ENCODE data around the gene ERCC8.

ERCC8 gene

GRCh38 chr5:60888359-60889061, 56.4 kb downstream of the ERCC8 start:
- peaks cover 9% of the 10 kb centered on the region; the same call in 1 of the 2 replicates for H3K36me3 ChIP-seq (ENCODE audit: insufficient read depth, low read length)
- H3K27me3 ChIP-seq (ENCODE audit: insufficient read depth, low read length, poor library complexity): no peaks in the 10 kb centered on the region
- H4K20me1 ChIP-seq (ENCODE audit: insufficient read depth, low read length): no peaks in the 10 kb centered on the region
- H3K27ac ChIP-seq (ENCODE audit: low read length): no peak overlapping the region
- H3K9me3 ChIP-seq (ENCODE audit: insufficient read depth, low read length, severe bottlenecking): no peaks in the 10 kb centered on the region
- no peak overlapping the region for H3K4me3 ChIP-seq (ENCODE audit: low read depth in 1 of 2, low read length in 2 of 2)
- no peak overlapping the region for H3K4me2 ChIP-seq (ENCODE audit: insufficient read depth, low read length)
- H3K4me1 ChIP-seq (ENCODE audit: insufficient read depth, low read length): no peaks in the 10 kb centered on the region
- H3K79me2 ChIP-seq (ENCODE audit: insufficient read depth, low read length): no peaks in the 10 kb centered on the region
- ATAC-seq (ENCODE audit: insufficient read depth, low read depth) (no peak), DNase-seq (no peak)
- H2AFZ ChIP-seq (ENCODE audit: low read depth, low read length): no peak overlapping the region
- H3K9ac ChIP-seq (ENCODE audit: low read depth, low read length): no peak overlapping the region
- TF ChIP-seq EZH2 (IDR thresholded peaks at IDR 0.05; ENCODE audit: borderline replicate concordance, low read depth, low read length, severe bottlenecking) (no peak), CTCF (IDR thresholded peaks at IDR 0.05; ENCODE audit: borderline replicate concordance, extremely low read depth, low read length, poor library complexity, severe bottlenecking) (no peak)

GRCh38 chr5:60887746-60888145, 57.1 kb downstream of the ERCC8 start:
- no peaks in the 10 kb centered on the region for H4K20me1 ChIP-seq (ENCODE audit: insufficient read depth, low read length)
- DNase-seq: no peak
- no peaks in the 10 kb centered on the region for H3K4me1 ChIP-seq (ENCODE audit: insufficient read depth, low read length)
- no peak overlapping the region for H3K4me3 ChIP-seq (ENCODE audit: low read depth in 1 of 2, low read length in 2 of 2)
- H2AFZ ChIP-seq (ENCODE audit: low read depth, low read length): no peak overlapping the region
- ATAC-seq (ENCODE audit: insufficient read depth, low read depth): no peak
- no peak overlapping the region for H3K27ac ChIP-seq (ENCODE audit: low read length)
- H3K9ac ChIP-seq (ENCODE audit: low read depth, low read length): no peak overlapping the region
- TF ChIP-seq EZH2 (IDR thresholded peaks at IDR 0.05; ENCODE audit: borderline replicate concordance, low read depth, low read length, severe bottlenecking) (no peak), CTCF (IDR thresholded peaks at IDR 0.05; ENCODE audit: borderline replicate concordance, extremely low read depth, low read length, poor library complexity, severe bottlenecking) (no peak)
- H3K4me2 ChIP-seq (ENCODE audit: insufficient read depth, low read length): no peak overlapping the region
- H3K79me2 ChIP-seq (ENCODE audit: insufficient read depth, low read length): no peaks in the 10 kb centered on the region
- no peaks in the 10 kb centered on the region for H3K27me3 ChIP-seq (ENCODE audit: insufficient read depth, low read length, poor library complexity)
- H3K9me3 ChIP-seq (ENCODE audit: insufficient read depth, low read length, severe bottlenecking): no peaks in the 10 kb centered on the region
- peaks cover 1% of the 10 kb centered on the region; the same call in 1 of the 2 replicates for H3K36me3 ChIP-seq (ENCODE audit: insufficient read depth, low read length)

- H3K9ac ChIP-seq (ENCODE audit: low read depth, low read length): no peak overlapping the region
- H3K27ac ChIP-seq (ENCODE audit: low read length): no peak overlapping the region
- H3K4me2 ChIP-seq (ENCODE audit: insufficient read depth, low read length): no peak overlapping the region
- no peaks in the 10 kb centered on the region for H3K4me1 ChIP-seq (ENCODE audit: insufficient read depth, low read length)
- H3K79me2 ChIP-seq (ENCODE audit: insufficient read depth, low read length): no peaks in the 10 kb centered on the region
- DNase-seq: no peak
- TF ChIP-seq EZH2 (IDR thresholded peaks at IDR 0.05; ENCODE audit: borderline replicate concordance, low read depth, low read length, severe bottlenecking): no peak
- TF ChIP-seq CTCF (IDR thresholded peaks at IDR 0.05; ENCODE audit: borderline replicate concordance, extremely low read depth, low read length, poor library complexity, severe bottlenecking): no peak
- no peak overlapping the region for H2AFZ ChIP-seq (ENCODE audit: low read depth, low read length)
- H3K9me3 ChIP-seq (ENCODE audit: insufficient read depth, low read length, severe bottlenecking): no peaks in the 10 kb centered on the region
- H3K36me3 ChIP-seq (ENCODE audit: insufficient read depth, low read length): no peaks in the 10 kb centered on the region; the same call in 1 of the 2 replicates
- H4K20me1 ChIP-seq (ENCODE audit: insufficient read depth, low read length): no peaks in the 10 kb centered on the region
- no peak overlapping the region for H3K4me3 ChIP-seq (ENCODE audit: low read depth in 1 of 2, low read length in 2 of 2)
- ATAC-seq (ENCODE audit: insufficient read depth, low read depth): no peak
- no peaks in the 10 kb centered on the region for H3K27me3 ChIP-seq (ENCODE audit: insufficient read depth, low read length, poor library complexity)
Measured at GRCh38 chr5:60887096-60887495, 57.8 kb downstream of the ERCC8 start.

Data from DND-41 (cell line).